Calu3 (cell line): ENCODE results near the gene HJURP. TPM values are rescaled to one million over a fixed set of nuclear protein-coding genes. Genes with fewer than 3 reads are reported as not detected.

Source experiments
- BruUV-seq: library from RNA; stranded (reverse); fragments of 400-500 nt; replicated peaks from 2 replicates; lab custom pipeline; 2021; lab: Mats Ljungman, UMichigan
- CTCF ChIA-PET: fragments of 300-600 bp; sonication (Branson Sonifier 250); formaldehyde crosslinking; loops from one replicate; lab custom pipeline; 2022; ENCODE audit warnings: antibody characterized with exemption; lab: Charles Lee
- DNase-seq: peaks from one replicate; pipeline ENCODE4 v3.0.0; 2022
- H3K27ac Mint-ChIP-seq: one replicate; pipeline ENCODE4 v1.8.0; 2022; ENCODE audit warnings: mixed read lengths; ENCODE audit not compliant: unreplicated experiment
- H3K27me3 Mint-ChIP-seq: one replicate; pipeline ENCODE4 v1.8.0; 2022; ENCODE audit warnings: mixed read lengths; ENCODE audit not compliant: unreplicated experiment
- H3K36me3 Mint-ChIP-seq: one replicate; pipeline ENCODE4 v1.8.0; 2022; ENCODE audit warnings: mild to moderate bottlenecking, moderate library complexity, mixed read lengths; ENCODE audit not compliant: insufficient read depth, unreplicated experiment
- H3K4me1 Mint-ChIP-seq: one replicate; pipeline ENCODE4 v1.8.0; 2022; ENCODE audit warnings: mild to moderate bottlenecking, low read depth, mixed read lengths; ENCODE audit not compliant: unreplicated experiment
- H3K4me3 Mint-ChIP-seq: one replicate; pipeline ENCODE4 v1.8.0; 2022; ENCODE audit warnings: mild to moderate bottlenecking, low read depth, moderate library complexity, mixed read lengths; ENCODE audit not compliant: unreplicated experiment
- H3K9me3 Mint-ChIP-seq: one replicate; pipeline ENCODE4 v1.8.0; 2022; ENCODE audit warnings: low read depth, mixed read lengths; ENCODE audit not compliant: unreplicated experiment
- intact Hi-C: fragments of 100-400 bp; cut with micrococcal nuclease; formaldehyde crosslinking; loops from one replicate; pipeline ENCODE4 v1.10.0; 2022; ENCODE audit not compliant: unreplicated experiment
- total RNA-seq: library from RNA; stranded (reverse); gene quantifications from 2 replicates; pipeline ENCODE4 v1.2.3, GENCODE V29; 2022
- TF ChIP-seq, protein P1 (sequence below): fragments of 200-600 bp; IDR thresholded peaks from one replicate; pipeline ENCODE4 v1.8.0; 2022; ENCODE audit warnings: antibody characterized with exemption; ENCODE audit not compliant: unreplicated experiment

The HJURP gene
- total RNA-seq, 1 experiment from 2014 or later: 71.0 TPM

DNA sequence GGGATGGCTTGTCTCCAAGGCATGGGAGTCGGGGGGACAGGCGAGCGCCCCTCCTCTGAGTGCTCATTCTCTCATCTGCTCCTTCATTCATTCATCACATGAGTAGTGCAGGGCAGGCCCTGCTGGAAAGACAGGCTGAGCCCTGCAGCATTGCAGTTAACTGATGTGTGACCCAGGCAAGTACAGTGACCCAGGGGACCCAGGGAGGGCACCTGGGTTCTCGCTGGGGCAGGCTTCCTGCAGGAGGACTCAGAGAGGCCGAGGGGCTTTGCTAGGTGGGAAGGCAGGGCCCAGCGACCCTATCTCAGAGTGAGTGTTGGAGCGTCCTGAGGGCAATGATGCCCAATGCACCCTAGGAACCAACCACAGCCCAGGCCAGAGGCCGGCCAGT is 30.6 kb downstream of the HJURP start:
- H3K27ac Mint-ChIP-seq: no peak overlapping the region
- CTCF ChIA-PET: interaction anchor here (1.1 kb wide), 1 partner anchor 64 kb away, joined by 3 read pairs; the partner anchor contains the start of gene UGT1A1

DNA sequence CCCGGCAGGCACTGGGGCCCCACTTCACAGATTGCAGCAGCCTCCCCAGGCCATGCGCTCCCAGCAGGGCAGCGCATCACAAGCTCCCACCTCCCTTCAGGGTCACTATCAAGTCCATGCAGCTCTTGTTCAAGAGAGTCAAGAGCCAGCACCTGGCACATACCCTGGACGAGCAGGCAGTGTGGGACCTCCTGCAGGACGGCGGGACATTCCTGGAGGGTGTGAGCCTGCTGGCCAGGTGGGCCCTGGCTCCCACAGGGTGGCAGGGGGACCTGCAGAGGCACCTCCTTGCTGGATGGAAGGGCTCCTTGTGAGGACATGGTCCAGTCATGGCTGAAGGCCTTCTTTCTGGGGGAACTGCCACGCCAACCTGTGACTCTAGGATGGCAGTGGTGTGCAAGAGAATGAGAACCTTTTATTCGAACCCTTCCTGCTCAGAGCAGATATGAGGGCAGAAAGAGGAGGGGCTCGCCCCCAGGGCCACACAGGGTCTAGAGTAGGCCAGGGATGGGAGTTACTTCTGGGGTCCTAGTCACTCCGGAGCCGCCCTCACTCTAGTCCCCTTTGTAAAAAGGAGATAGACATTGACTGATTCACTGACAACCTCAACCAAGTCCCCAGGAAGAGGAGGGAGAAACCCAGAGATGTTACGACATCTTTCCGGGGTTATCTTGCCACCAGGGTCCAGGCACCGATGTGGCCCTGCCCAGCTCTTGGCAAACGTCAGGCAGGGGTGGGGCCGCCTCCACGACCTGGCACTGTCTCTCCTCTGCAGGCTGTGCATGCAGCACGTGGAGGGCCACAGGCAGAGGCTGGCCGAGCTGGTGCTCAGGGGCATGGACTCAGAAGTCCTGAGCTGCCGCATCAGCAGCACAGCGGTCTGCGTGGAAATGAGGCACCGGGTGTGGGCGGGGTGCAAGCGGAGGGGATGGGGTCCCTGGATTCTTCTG is 31.3 kb downstream of the HJURP start:
- Mint-ChIP-seq H3K4me3 (no peak overlapping the region), H3K27me3 (peaks cover 20% of the 10 kb centered on the region), H3K9me3 (no peaks in the 10 kb centered on the region), H3K36me3 (peaks cover 2% of the 10 kb centered on the region), H3K27ac (no peak overlapping the region), H3K4me1 (no peaks in the 10 kb centered on the region)
- no peak for DNase-seq
- TF ChIP-seq, protein P1, sequence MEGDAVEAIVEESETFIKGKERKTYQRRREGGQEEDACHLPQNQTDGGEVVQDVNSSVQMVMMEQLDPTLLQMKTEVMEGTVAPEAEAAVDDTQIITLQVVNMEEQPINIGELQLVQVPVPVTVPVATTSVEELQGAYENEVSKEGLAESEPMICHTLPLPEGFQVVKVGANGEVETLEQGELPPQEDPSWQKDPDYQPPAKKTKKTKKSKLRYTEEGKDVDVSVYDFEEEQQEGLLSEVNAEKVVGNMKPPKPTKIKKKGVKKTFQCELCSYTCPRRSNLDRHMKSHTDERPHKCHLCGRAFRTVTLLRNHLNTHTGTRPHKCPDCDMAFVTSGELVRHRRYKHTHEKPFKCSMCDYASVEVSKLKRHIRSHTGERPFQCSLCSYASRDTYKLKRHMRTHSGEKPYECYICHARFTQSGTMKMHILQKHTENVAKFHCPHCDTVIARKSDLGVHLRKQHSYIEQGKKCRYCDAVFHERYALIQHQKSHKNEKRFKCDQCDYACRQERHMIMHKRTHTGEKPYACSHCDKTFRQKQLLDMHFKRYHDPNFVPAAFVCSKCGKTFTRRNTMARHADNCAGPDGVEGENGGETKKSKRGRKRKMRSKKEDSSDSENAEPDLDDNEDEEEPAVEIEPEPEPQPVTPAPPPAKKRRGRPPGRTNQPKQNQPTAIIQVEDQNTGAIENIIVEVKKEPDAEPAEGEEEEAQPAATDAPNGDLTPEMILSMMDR: no peak
- BruUV-seq: no TSS peak
- intact Hi-C loops: no loop called here
- CTCF ChIA-PET: no interaction called here

More for the DNA sequence above, 30.6 kb downstream of the HJURP start:
- Mint-ChIP-seq H3K4me3 (no peak overlapping the region), H3K36me3 (no peaks in the 10 kb centered on the region), H3K9me3 (no peaks in the 10 kb centered on the region), H3K4me1 (no peaks in the 10 kb centered on the region), H3K27me3 (peaks cover 20% of the 10 kb centered on the region)
- no peak for DNase-seq
- TF ChIP-seq, protein P1: no peak
- intact Hi-C loops: no loop called here
- no TSS peak for BruUV-seq

DNA sequence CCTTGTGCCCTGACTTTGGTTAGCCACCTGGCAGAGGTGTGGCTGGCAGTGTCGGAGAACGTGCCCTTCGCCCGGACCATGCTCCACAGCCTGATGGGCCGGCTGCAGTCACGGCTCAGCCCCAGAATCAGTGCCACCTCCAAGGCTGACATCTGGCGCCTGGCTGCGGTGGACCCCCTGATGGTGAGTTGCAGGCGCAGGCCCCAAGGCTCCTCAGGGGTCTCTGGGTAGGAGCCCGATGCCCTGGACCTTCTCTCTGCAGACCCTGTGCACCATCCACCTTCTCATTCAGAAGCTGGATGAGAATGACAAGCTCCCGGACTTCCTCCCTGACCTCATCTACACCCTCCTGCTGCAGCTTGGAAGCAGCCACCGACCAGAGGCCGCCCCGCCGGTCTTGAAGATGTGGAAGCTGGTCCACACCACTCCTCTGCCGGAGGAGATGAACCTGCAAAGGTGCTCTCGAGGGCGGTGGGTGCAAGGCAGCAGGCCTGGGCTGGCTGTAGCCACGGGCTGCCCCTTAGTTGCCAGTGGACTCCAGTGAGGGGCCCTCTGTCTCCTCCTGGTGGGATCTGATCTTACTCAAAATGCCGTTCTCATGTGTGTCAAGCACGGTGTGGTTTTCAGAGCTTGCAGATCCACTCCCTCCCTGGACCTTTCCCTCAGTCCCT is 32.1 kb downstream of the HJURP start:
- intact Hi-C loops: no loop called here
- peaks cover 20% of the 10 kb centered on the region for H3K27me3 Mint-ChIP-seq

DNA sequence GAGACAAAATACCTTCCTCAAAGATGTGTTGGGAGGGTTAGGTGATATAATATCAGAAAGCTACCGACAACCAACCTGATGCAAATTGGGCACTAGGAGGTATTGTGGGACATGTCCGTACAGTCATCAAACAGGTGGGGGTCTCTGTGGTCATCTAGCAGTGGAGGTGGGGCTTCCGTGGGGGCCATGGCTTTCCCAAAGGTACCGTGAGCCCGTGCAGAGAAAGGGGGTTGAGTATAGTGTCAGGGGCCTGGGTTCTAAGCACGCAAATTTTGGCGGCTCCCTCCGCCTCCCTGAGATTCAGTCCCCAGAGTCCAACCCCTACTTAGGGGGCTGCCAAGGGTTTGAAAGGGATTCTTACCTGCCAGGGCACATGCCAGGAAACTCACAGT is 32.6 kb downstream of the HJURP start:
- H3K4me1 Mint-ChIP-seq: no peaks in the 10 kb centered on the region
- no peak overlapping the region for H3K27ac Mint-ChIP-seq
- H3K36me3 Mint-ChIP-seq: peaks cover 5% of the 10 kb centered on the region
- H3K9me3 Mint-ChIP-seq: no peaks in the 10 kb centered on the region
- DNase-seq: no peak
- CTCF ChIA-PET: no interaction called here
- H3K4me3 Mint-ChIP-seq: no peak overlapping the region
- H3K27me3 Mint-ChIP-seq: peaks cover 20% of the 10 kb centered on the region
- TF ChIP-seq, protein P1: no peak
- no TSS peak for BruUV-seq
- intact Hi-C loops: no loop called here

More for the DNA sequence above, 32.1 kb downstream of the HJURP start:
- Mint-ChIP-seq H3K4me1 (no peaks in the 10 kb centered on the region), H3K4me3 (no peak overlapping the region), H3K9me3 (no peaks in the 10 kb centered on the region), H3K27ac (no peak overlapping the region), H3K36me3 (peaks cover 5% of the 10 kb centered on the region)
- TF ChIP-seq, protein P1: no peak
- DNase-seq: no peak
- BruUV-seq: no TSS peak
- CTCF ChIA-PET: no interaction called here
